Activated CD4-positive, alpha-beta memory T cell treated with anti-CD3 and anti-CD28 coated beads for 36 hours (primary cell): ENCODE measurements around the gene CD300A. TPM values are rescaled to one million over a fixed set of nuclear protein-coding genes. Genes with fewer than 3 reads are reported as not detected.

Experiments used
- CTCF ChIA-PET: fragments of 350-600 bp; sonication (Branson Sonifier 250); formaldehyde crosslinking; loops from one replicate; lab custom pipeline; 2021; ENCODE audit warnings: antibody characterized with exemption, inconsistent platforms; lab: Charles Lee
- POLR2A ChIA-PET: fragments of 350-600 bp; sonication (Branson Sonifier 250); formaldehyde crosslinking; loops from one replicate; lab custom pipeline; 2021; ENCODE audit warnings: antibody characterized with exemption; lab: Charles Lee
- DNase-seq: peaks from one replicate; pipeline ENCODE4 v3.0.0-alpha.2; 2020
- H3K27ac Mint-ChIP-seq: one replicate; pipeline ENCODE4 v1.8.0; 2021; ENCODE audit warnings: mixed read lengths
- H3K27me3 Mint-ChIP-seq: one replicate; pipeline ENCODE4 v1.8.0; 2021; ENCODE audit warnings: mixed read lengths
- H3K36me3 Mint-ChIP-seq: one replicate; pipeline ENCODE4 v1.8.0; 2021; ENCODE audit warnings: mixed read lengths
- H3K4me1 Mint-ChIP-seq: one replicate; pipeline ENCODE4 v1.8.0; 2021; ENCODE audit warnings: low read depth, mixed read lengths
- H3K4me3 Mint-ChIP-seq: one replicate; pipeline ENCODE4 v1.8.0; 2021; ENCODE audit warnings: mild to moderate bottlenecking, mixed read lengths
- H3K9me3 Mint-ChIP-seq: one replicate; pipeline ENCODE4 v1.8.0; 2021; ENCODE audit warnings: mixed read lengths
- intact Hi-C: fragments of 100-400 bp; cut with micrococcal nuclease; formaldehyde crosslinking; loops from one replicate; pipeline ENCODE4 v1.15.1; 2023
- total RNA-seq, 2 experiments: library from RNA; stranded (reverse); gene quantifications; one replicate each; pipeline ENCODE4 v1.2.3, GENCODE V29; 2021

CD300A gene
- total RNA-seq, 2 experiments from 2014 or later = 11.3 to 12.3 TPM

- Mint-ChIP-seq H3K4me1 (peaks cover 8% of the 10 kb centered on the region), H3K4me3 (no peak overlapping the region), H3K27me3 (peaks cover 3% of the 10 kb centered on the region), H3K9me3 (no peaks in the 10 kb centered on the region), H3K27ac (no peak overlapping the region), H3K36me3 (no peaks in the 10 kb centered on the region)
- intact Hi-C loops = no loop called here
- ChIA-PET CTCF (no interaction called here), POLR2A (no interaction called here)
- DNase-seq = no peak
Observed at GRCh38 chr17:74451557-74451956, 14.9 kb upstream of the CD300A start.

DNA sequence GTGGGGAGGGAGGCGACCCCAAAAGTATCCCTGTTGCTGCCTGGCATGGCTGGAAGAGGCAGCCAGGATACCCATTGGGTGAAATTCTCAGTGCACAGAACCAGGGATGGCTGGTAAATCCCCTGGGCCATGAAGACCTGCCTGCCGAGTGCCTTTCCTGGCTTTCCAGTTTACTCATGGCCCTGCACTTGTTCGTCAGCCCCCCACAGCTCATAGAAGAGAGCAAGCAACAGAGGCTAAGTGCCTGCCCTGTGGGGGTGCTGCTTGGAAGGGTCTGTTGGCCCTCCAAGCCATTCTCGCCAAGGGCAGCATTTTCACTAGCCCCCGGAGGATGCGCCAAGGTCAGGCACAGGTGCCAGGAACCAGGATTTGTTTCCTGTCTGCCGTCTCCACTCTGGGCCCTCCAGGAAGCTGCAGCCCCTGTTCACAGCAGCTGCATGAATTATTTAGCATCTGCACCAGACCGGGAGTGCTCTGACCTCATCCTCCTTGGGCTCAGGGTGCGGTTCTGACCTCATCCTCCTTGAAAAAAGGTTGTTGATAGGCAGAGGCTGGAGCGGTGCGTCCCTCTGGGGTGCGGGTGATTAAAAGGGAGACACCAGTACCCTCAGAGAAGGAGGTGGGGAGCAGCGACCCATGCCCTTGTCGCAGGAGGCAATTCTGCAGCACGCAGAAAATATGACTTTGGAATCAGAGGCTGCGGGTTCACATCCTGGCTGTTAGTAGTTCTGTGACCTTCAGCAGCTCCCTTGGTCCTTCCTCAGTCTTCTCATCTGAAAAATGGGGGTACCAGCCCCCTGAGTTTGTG, 14.2 kb upstream of the CD300A start:
- no peak overlapping the region for H3K27ac Mint-ChIP-seq
- ChIA-PET CTCF (interaction anchor here (0.6 kb wide), 1 partner anchor 270 kb away, joined by 4 read pairs; no protein-coding TSS in a partner anchor), POLR2A (no interaction called here)
- H3K36me3 Mint-ChIP-seq = no peaks in the 10 kb centered on the region
- DNase-seq = no peak
- no peak overlapping the region for H3K4me3 Mint-ChIP-seq
- peaks cover 3% of the 10 kb centered on the region for H3K27me3 Mint-ChIP-seq
- no peaks in the 10 kb centered on the region for H3K9me3 Mint-ChIP-seq
- intact Hi-C loops = no loop called here
- peaks cover 11% of the 10 kb centered on the region for H3K4me1 Mint-ChIP-seq

DNA sequence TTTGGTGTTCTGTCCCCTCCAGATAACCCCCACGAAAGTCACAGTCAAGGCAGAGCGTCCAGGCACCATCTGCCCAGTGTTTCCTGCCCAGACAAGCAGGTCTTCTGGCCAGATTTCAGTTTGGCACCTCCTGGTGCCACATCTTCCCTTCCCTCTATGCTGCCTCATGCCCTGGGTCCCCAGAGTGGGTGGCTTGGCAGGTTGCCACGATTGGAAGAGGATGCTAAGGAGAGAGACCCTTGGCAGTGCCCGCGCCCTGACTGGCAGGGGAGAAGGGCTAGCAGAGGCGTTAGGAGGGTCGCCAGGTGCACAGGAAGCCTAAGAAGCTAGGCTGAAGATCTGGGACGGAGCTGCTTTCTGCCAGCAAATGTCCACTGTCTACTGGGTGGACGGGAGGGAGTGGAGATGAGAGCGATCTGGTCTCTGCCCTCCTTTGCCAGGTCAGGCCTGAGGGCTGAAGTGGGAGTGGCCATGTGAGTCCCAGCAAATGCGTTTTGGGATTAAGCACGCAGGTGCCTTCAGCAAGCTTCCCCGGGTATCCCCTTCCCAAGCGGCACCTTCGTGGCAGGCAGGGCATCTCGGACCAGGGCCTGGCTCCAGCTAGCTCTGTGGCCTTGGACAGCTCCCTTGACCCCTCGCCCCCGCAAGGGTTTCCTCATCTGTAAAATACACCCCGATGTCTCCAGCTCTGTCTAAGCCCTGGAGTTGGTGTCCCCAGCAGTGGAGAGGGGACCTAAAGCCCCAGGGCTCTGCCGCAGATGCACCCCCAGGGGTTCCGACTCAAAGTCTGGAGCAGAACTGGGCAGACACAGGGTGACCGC, 13.4 kb upstream of the CD300A start:
- Mint-ChIP-seq H3K27ac (no peak overlapping the region), H3K4me1 (peaks cover 11% of the 10 kb centered on the region), H3K4me3 (peak overlapping the region; percentile 7), H3K36me3 (no peaks in the 10 kb centered on the region), H3K9me3 (no peaks in the 10 kb centered on the region), H3K27me3 (peaks cover 3% of the 10 kb centered on the region)
- CTCF ChIA-PET = interaction anchor here (0.6 to 5.4 kb wide), 5 partner anchors 16 to 269 kb away, joined by 3 to 39 read pairs (median 8); no protein-coding TSS in a partner anchor
- POLR2A ChIA-PET = no interaction called here
- DNase-seq = no peak
- intact Hi-C loops = no loop called here

DNA sequence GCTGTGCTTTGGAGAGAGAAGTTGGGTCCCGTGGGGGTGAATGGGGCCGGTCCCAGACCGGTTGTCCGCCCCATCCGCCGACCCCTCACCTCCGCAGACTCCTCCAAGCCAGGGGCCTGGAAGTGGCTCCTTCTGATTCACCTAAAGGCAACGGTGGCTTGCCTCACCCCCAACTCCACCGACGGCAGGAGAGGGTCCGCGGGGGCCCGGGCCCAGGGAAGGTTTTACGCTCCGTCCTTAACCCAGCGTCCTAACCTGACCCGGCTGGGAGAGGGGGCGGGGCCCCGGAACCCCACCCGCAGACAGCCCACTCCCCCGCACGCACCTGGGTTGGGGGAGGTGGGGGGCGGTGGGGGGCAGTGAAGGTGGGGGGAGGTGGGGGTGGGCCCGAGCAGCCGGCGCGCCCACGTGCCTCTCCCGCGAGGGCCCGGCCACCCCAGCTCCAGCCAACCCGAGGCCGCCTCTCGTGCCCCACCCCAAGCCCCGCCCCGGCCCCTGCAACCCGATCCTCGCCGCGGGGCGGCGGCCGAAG, 12.7 kb upstream of the CD300A start:
- intact Hi-C loops = no loop called here
- H3K4me1 Mint-ChIP-seq = peaks cover 13% of the 10 kb centered on the region
- ChIA-PET CTCF (interaction anchor here (0.9 to 5.4 kb wide), 10 partner anchors 9 to 242 kb away, joined by 3 to 39 read pairs (median 6); no protein-coding TSS in a partner anchor), POLR2A (interaction anchor here (0.7 kb wide), 1 partner anchor 441 kb away, joined by 3 read pairs; no protein-coding TSS in a partner anchor)
- H3K9me3 Mint-ChIP-seq = no peaks in the 10 kb centered on the region
- no peak overlapping the region for H3K27ac Mint-ChIP-seq
- H3K36me3 Mint-ChIP-seq = no peaks in the 10 kb centered on the region
- peak overlapping the region; percentile 16 for H3K4me3 Mint-ChIP-seq
- peaks cover 3% of the 10 kb centered on the region for H3K27me3 Mint-ChIP-seq
- peak; percentile 87 for DNase-seq

DNA sequence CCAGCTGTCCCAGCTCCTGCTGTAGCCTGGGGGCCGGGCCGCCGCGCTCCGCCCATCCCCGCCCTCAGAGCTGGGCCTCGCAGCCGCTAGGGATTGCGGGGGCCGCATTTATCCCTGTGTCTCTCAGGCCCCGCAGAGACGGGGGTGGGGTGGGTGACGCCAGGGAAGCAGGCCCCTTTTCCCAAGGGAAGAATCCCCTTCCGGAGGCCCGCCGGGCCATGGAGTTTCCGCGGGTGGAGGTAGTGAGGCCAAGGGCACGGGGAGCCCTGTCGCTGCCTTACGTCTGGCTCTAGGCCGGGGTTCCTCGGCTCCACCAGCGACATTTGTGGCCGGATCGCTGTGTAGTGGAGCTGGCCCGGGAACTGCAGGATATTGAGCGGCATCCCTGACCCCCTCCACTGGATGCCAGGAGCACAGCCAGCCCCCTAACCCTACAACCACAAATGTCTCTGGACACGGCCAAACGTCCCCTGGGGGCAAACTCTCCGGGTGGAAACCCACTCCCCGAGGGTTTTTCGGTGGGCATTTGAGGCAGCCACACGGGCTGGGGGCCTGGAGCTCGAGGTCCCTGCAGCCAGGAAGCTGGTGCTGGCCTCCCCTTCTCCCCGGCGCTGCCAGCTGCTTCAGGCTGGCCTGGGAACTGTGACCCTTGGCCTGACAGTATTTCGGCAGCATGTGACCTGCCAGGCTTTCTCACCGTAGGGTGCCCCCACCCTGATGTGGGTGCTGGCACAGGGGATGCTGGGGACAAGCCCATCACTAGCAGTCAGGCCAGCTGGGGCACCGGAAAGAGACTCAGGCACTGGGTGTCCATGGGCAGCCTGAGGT, 12.0 kb upstream of the CD300A start:
- no peak for DNase-seq
- ChIA-PET CTCF (interaction anchor here (0.8 to 5.4 kb wide), 11 partner anchors 9 to 243 kb away, joined by 3 to 39 read pairs (median 4); no protein-coding TSS in a partner anchor), POLR2A (interaction anchor here (0.7 kb wide), 1 partner anchor 442 kb away, joined by 3 read pairs; no protein-coding TSS in a partner anchor)
- Mint-ChIP-seq H3K36me3 (no peaks in the 10 kb centered on the region), H3K4me3 (peak overlapping the region; percentile 12), H3K9me3 (no peaks in the 10 kb centered on the region), H3K4me1 (peaks cover 13% of the 10 kb centered on the region), H3K27me3 (peaks cover 3% of the 10 kb centered on the region), H3K27ac (no peak overlapping the region)
- intact Hi-C loops = no loop called here

- POLR2A ChIA-PET = no interaction called here
- no peak for DNase-seq
- CTCF ChIA-PET = interaction anchor here (0.8 to 5.4 kb wide), 9 partner anchors 10 to 244 kb away, joined by 4 to 39 read pairs (median 8); no protein-coding TSS in a partner anchor
- no peaks in the 10 kb centered on the region for H3K36me3 Mint-ChIP-seq
- H3K4me1 Mint-ChIP-seq = peaks cover 13% of the 10 kb centered on the region
- intact Hi-C loops = no loop called here
- peaks cover 3% of the 10 kb centered on the region for H3K27me3 Mint-ChIP-seq
- no peak overlapping the region for H3K4me3 Mint-ChIP-seq
- no peaks in the 10 kb centered on the region for H3K9me3 Mint-ChIP-seq
- H3K27ac Mint-ChIP-seq = no peak overlapping the region
Observed at GRCh38 chr17:74455025-74455545, 11.3 kb upstream of the CD300A start.

DNA sequence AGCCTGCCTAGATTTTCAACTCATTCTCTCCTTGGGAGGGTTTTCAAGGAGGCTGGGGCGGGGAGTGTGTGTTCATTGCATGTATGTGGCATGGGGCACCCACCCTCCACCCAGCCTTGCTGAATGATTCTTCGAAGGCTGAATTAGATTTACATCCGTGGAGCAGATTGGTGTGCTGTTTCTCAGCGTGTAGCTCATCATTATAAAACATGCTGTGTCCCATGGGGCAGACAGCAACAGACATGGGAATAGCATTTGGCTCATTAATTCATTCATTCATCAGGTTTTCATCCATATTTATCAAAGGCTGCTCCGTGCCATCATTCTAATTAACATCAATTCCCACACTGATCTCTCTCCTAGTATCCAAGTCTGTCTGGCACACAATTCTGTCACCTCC, 10.6 kb upstream of the CD300A start:
- Mint-ChIP-seq H3K4me3 (no peak overlapping the region), H3K36me3 (no peaks in the 10 kb centered on the region), H3K27ac (no peak overlapping the region), H3K27me3 (peaks cover 3% of the 10 kb centered on the region), H3K4me1 (peaks cover 15% of the 10 kb centered on the region), H3K9me3 (no peaks in the 10 kb centered on the region)
- no peak for DNase-seq
- ChIA-PET CTCF (interaction anchor here (1.1 to 5.4 kb wide), 7 partner anchors 11 to 62 kb away, joined by 4 to 55 read pairs (median 18); partner anchors contain the start of gene CD300A), POLR2A (no interaction called here)
- intact Hi-C loops = no loop called here

GRCh38 chr17:74457146-74457819, 9.2 kb upstream of the CD300A start:
- Mint-ChIP-seq H3K4me3 (no peak overlapping the region), H3K27me3 (peaks cover 3% of the 10 kb centered on the region)

DNA sequence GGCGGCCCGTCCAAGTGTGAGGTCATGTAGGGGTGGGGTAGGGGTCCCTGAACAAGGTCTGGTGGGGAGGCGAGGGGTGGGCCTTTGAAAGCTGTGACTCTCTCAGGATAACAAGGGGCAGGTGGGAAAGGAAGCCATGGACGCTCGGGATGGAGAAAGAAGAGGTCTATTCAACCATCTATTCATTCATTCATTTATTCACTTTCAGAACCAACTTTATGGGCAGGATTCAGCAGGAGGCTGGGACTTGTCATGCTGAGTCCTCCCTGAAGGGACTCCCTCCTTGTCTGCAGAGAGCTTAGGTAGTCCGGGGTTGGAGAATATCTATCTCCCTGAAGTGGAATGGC, 8.6 kb upstream of the CD300A start:
- Mint-ChIP-seq H3K4me3 (no peak overlapping the region), H3K27ac (no peak overlapping the region), H3K9me3 (no peaks in the 10 kb centered on the region), H3K36me3 (no peaks in the 10 kb centered on the region), H3K27me3 (peaks cover under 1% of the 10 kb centered on the region), H3K4me1 (peaks cover 24% of the 10 kb centered on the region)
- POLR2A ChIA-PET = no interaction called here
- CTCF ChIA-PET = interaction anchor here (0.8 to 5.4 kb wide), 22 partner anchors 10 to 159 kb away, joined by 3 to 55 read pairs (median 7); partner anchors contain the start of genes BTBD17 and CD300A
- intact Hi-C loops = loop anchor here (1.0 kb wide), 3 partner anchors 36 to 88 kb away; no protein-coding TSS in a partner anchor
- no peak for DNase-seq

More at GRCh38 chr17:74457146-74457819, 9.2 kb upstream of the CD300A start:
- Mint-ChIP-seq H3K36me3 (no peaks in the 10 kb centered on the region), H3K9me3 (no peaks in the 10 kb centered on the region), H3K27ac (no peak overlapping the region), H3K4me1 (peaks cover 23% of the 10 kb centered on the region)
- ChIA-PET CTCF (interaction anchor here (0.8 to 5.4 kb wide), 27 partner anchors 10 to 159 kb away, joined by 3 to 55 read pairs (median 6); partner anchors contain the start of genes BTBD17 and CD300A), POLR2A (no interaction called here)
- peak; percentile 80 for DNase-seq
- intact Hi-C loops = loop anchor here (1.0 kb wide), 3 partner anchors 36 to 88 kb away; no protein-coding TSS in a partner anchor

DNA sequence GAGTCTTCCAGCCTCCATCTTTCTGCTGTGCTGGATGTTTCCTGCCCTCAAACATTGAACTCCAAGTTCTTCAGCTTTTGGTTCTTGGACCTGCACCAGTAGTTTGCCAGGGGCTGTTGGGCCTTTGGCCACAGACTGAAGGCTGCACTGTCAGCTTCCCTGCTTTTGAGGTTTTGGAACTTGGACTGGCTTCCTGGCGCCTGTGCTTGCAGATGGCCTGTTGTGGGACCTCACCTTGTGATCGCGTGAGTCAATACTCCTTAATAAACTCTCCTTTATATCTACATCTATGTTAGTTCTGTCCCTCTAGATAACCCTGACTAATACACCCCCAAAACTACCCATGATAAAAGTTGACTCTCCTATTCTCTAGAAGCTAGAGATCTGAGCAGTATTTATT, 7.6 kb upstream of the CD300A start:
- ChIA-PET CTCF (interaction anchor here (0.6 to 3.8 kb wide), 9 partner anchors 11 to 153 kb away, joined by 3 to 55 read pairs (median 11); partner anchors contain the start of gene CD300A), POLR2A (no interaction called here)
- H3K36me3 Mint-ChIP-seq = no peaks in the 10 kb centered on the region
- H3K9me3 Mint-ChIP-seq = no peaks in the 10 kb centered on the region
- DNase-seq = no peak
- H3K4me1 Mint-ChIP-seq = peaks cover 32% of the 10 kb centered on the region
- no peaks in the 10 kb centered on the region for H3K27me3 Mint-ChIP-seq
- no peak overlapping the region for H3K27ac Mint-ChIP-seq
- no peak overlapping the region for H3K4me3 Mint-ChIP-seq
- intact Hi-C loops = no loop called here
